Measurements from ENCODE around the gene SURF2.

- TF ChIP-seq, protein P1, sequence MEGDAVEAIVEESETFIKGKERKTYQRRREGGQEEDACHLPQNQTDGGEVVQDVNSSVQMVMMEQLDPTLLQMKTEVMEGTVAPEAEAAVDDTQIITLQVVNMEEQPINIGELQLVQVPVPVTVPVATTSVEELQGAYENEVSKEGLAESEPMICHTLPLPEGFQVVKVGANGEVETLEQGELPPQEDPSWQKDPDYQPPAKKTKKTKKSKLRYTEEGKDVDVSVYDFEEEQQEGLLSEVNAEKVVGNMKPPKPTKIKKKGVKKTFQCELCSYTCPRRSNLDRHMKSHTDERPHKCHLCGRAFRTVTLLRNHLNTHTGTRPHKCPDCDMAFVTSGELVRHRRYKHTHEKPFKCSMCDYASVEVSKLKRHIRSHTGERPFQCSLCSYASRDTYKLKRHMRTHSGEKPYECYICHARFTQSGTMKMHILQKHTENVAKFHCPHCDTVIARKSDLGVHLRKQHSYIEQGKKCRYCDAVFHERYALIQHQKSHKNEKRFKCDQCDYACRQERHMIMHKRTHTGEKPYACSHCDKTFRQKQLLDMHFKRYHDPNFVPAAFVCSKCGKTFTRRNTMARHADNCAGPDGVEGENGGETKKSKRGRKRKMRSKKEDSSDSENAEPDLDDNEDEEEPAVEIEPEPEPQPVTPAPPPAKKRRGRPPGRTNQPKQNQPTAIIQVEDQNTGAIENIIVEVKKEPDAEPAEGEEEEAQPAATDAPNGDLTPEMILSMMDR (IDR thresholded peaks at IDR 0.05) = peak; percentile 64 to 80 (median 73)
- TF ChIP-seq POLR2A (IDR thresholded peaks at IDR 0.05) = no peak
These were observed 47.6 kb downstream of the SURF2 start for GRCh38 chr9:133403766-133404453.

All from right lobe of liver (tissue), 4 donors.